Skeletal muscle satellite cell (primary cell): Measurements from ENCODE around the gene TVP23C.

Experiments
- H3K27me3 ChIP-seq: 2 replicates; pipeline ENCODE4 v1.7.0; 2013; ENCODE audit warnings: low read length; ENCODE audit not compliant: control insufficient read depth, insufficient read depth
- H3K36me3 ChIP-seq: 2 replicates; pipeline ENCODE4 v1.7.0; 2013; ENCODE audit warnings: mild to moderate bottlenecking, control low read depth, low read length; ENCODE audit not compliant: insufficient read depth
- H3K4me1 ChIP-seq: 2 replicates; pipeline ENCODE4 v1.7.0; 2013; ENCODE audit warnings: low read length; ENCODE audit not compliant: control insufficient read depth, insufficient read depth
- H3K4me2 ChIP-seq: 2 replicates; pipeline ENCODE4 v1.7.0; 2013; ENCODE audit warnings: mild to moderate bottlenecking, low read length
- H3K4me3 ChIP-seq: 2 replicates; pipeline ENCODE4 v1.7.0; 2013; ENCODE audit warnings: low read length
- H3K9ac ChIP-seq: 2 replicates; pipeline ENCODE4 v1.7.0; 2013; ENCODE audit warnings: mild to moderate bottlenecking, low read depth, low read length, moderate library complexity
- H3K9me3 ChIP-seq: replicated peaks from 2 replicates; pipeline ENCODE4 v1.7.0; 2013; ENCODE audit warnings: mild to moderate bottlenecking, control low read depth, low read length

The TVP23C gene

DNA sequence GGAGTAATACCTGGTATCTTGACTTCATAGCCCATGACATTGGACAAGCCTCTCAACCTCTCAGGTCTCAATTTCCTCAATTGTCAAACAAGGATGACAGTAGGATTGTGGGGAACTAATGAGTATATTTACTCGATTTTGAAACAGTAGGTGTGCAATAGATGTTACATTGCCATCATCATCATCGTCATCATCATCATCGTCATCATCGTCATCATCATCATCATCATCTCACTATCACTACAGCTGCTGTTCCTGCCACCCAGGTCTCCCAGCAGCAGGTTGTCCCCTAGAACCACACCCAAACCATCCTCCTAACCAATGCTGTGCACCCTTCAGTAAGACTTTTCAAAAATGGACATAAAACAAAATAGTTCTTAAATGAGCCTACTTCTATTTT is 71.1 kb downstream of the TVP23C start:
- no peaks in the 10 kb centered on the region for H3K36me3 ChIP-seq
- no peaks in the 10 kb centered on the region for H3K27me3 ChIP-seq
- no peaks in the 10 kb centered on the region for H3K9me3 ChIP-seq
- no peak overlapping the region for H3K4me3 ChIP-seq
- H3K4me2 ChIP-seq = no peak overlapping the region
- no peak overlapping the region for H3K9ac ChIP-seq
- peaks cover 13% of the 10 kb centered on the region for H3K4me1 ChIP-seq

DNA sequence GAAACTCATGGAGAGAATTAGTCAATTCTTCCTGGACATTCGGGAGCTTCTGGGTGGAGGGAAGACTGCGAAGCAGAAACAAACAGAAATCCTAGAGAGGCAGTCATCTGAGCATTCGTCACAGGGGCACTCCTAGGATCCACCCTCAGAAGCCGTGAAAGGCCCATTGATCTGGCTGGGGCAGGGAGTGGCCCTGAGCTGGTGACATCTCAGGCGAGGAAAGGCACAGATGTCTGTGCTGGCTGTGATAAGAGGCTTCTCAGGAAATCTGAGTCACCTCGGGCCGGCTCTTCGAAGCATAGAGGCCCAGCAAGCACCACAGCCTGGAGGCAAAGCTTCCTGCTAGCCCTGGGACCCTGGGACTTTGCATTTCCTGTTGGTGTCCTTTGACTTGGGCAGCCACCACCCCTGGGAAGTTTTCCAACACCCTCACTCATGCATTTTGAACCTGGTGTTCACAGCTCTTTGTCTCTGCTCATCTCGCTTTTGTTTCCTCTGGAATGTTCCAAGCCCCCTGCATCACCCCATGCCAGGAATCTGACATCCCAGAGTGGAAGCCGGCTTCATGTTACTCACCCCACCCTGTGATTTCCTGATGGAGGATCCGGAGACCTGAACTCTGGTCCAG is 72.5 kb downstream of the TVP23C start:
- H3K9ac ChIP-seq = peak overlapping the region; percentile 24
- H3K9me3 ChIP-seq = no peaks in the 10 kb centered on the region
- H3K36me3 ChIP-seq = no peaks in the 10 kb centered on the region
- H3K4me3 ChIP-seq = no peak overlapping the region
- H3K4me1 ChIP-seq = peaks cover 13% of the 10 kb centered on the region
- no peaks in the 10 kb centered on the region for H3K27me3 ChIP-seq
- H3K4me2 ChIP-seq = peak overlapping the region; percentile 25

DNA sequence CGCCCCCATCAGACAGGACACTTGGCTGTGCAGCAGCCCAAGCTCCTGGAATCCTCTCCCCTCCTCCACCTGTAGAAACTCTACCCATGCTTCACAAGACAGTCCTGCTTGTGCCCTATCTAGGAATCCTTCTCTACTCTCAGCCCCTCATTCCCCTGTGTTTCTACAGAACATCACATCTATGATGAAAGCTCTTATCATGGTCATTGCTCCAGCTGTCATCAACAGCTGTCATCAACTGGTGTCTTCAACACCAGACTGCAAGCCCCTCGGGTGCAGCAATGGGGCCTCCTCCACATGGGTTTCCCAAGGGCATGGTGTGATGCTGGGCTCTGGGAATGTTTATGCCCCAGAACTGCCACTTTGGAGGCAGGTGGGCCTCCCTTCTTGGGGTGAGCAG is 74.7 kb downstream of the TVP23C start:
- H3K9ac ChIP-seq = no peak overlapping the region
- H3K9me3 ChIP-seq = no peaks in the 10 kb centered on the region
- peaks cover 13% of the 10 kb centered on the region for H3K4me1 ChIP-seq
- H3K4me3 ChIP-seq = no peak overlapping the region
- H3K4me2 ChIP-seq = no peak overlapping the region
- no peaks in the 10 kb centered on the region for H3K36me3 ChIP-seq
- H3K27me3 ChIP-seq = no peaks in the 10 kb centered on the region

DNA sequence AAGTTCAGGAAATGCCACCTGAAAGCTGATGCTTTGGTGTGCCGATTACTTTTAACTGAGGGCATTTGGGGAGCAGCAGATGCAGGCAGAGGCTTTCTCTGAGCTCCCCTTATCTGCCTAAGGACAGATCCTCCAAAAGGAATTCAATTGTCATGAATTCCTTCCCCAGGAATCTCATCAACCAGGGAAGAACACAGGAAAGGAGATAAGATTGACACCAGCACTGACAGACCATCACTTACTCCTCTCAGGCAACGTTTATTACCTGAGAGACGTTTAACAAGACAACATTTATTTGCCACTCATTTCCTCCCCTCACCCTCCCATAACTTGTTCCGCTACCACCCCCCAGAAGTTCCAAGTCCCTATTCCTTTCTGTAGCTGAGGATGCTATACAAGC is 78.2 kb downstream of the TVP23C start:
- Histone ChIP-seq H3K4me2 (no peak overlapping the region), H3K27me3 (no peaks in the 10 kb centered on the region), H3K9ac (no peak overlapping the region), H3K4me1 (peaks cover under 1% of the 10 kb centered on the region), H3K4me3 (no peak overlapping the region), H3K36me3 (no peaks in the 10 kb centered on the region), H3K9me3 (no peaks in the 10 kb centered on the region)

DNA sequence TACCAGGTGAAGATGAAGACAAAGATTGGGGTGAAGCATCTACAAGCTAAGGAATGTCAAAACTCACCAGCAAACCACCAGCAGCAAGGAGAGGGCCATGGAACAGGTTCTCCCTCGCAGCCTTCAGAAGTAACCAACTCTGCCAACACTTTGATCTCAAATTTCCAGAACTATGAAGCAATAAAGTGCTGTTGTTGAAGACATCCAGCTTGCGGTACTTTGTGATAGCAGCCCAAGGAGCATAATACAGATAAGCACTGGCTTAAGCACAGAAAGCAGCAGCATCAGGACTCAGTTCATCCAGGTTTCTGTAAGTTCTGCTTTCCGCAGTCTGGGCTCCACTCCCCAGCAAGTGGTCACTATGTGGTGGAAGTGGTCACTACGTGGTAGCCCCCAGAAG is 79.9 kb downstream of the TVP23C start:
- peaks cover 5% of the 10 kb centered on the region for H3K4me1 ChIP-seq
- H3K36me3 ChIP-seq = no peaks in the 10 kb centered on the region
- no peak overlapping the region for H3K9ac ChIP-seq
- H3K4me3 ChIP-seq = no peak overlapping the region
- H3K9me3 ChIP-seq = no peaks in the 10 kb centered on the region
- H3K27me3 ChIP-seq = no peaks in the 10 kb centered on the region
- H3K4me2 ChIP-seq = no peak overlapping the region

DNA sequence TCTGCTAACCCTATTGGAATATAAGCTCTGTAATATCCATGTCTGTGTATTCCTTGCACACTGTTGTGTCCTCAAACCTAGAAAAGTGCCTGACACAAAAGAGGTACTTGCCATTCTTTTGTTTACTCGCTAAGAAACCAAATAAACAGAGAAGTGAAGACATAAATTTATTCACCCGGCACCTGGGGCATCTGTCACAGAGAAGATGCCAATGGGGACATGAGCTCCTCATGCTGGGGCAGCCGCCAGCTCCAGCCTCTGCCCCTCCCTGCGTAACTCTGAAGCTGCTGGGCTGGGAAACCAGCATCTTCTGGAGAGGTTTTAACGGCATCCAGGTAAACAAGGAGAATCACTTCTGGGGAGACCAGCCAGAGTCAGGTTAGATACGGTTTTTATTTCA is 80.8 kb downstream of the TVP23C start:
- Histone ChIP-seq H3K9ac (no peak overlapping the region), H3K4me2 (no peak overlapping the region), H3K27me3 (no peaks in the 10 kb centered on the region), H3K9me3 (no peaks in the 10 kb centered on the region), H3K4me1 (peaks cover 5% of the 10 kb centered on the region), H3K4me3 (no peak overlapping the region), H3K36me3 (no peaks in the 10 kb centered on the region)

DNA sequence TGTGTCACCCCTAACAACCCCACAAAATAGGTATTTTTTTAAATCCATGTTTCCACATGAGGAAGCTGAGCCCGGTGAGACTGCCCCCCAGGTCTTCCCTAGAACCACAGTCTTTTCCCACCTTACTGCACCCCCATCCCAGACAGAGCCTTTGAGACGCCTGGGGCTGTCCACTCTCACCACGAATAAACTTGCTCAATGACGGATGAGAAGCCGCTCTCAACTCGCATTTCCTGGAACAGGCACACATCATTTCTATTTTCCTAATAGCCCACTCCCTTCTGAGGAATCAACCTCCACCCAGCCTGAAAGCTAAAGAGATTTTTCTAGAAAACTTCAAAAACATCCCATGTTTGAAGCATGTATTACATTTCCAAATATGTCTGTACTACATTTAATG is 81.8 kb downstream of the TVP23C start:
- Histone ChIP-seq H3K9me3 (no peaks in the 10 kb centered on the region), H3K4me1 (peaks cover 5% of the 10 kb centered on the region), H3K4me2 (no peak overlapping the region), H3K4me3 (no peak overlapping the region), H3K36me3 (no peaks in the 10 kb centered on the region), H3K27me3 (no peaks in the 10 kb centered on the region), H3K9ac (no peak overlapping the region)

DNA sequence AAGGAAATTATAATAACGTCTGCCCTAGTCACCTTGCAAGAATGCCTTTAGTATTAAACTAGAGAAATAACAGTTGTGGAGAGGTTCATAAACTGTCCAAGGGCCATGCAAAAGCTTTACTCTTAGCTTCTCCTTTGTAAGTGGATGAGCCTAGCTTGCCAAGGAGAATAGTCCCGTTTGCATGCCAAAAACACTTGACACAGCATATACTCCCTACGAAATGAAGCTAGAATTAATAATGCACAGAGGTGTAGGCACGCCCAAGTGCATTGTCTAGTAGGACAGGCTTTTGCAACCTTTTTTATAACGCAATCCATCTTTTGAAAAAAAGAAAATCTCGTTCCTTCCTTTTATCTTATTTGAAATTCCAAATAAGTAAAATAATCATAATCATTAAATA is 83.1 kb downstream of the TVP23C start:
- Histone ChIP-seq H3K4me1 (peaks cover 5% of the 10 kb centered on the region), H3K9ac (no peak overlapping the region), H3K9me3 (no peaks in the 10 kb centered on the region), H3K4me3 (no peak overlapping the region), H3K27me3 (no peaks in the 10 kb centered on the region), H3K36me3 (no peaks in the 10 kb centered on the region), H3K4me2 (no peak overlapping the region)

DNA sequence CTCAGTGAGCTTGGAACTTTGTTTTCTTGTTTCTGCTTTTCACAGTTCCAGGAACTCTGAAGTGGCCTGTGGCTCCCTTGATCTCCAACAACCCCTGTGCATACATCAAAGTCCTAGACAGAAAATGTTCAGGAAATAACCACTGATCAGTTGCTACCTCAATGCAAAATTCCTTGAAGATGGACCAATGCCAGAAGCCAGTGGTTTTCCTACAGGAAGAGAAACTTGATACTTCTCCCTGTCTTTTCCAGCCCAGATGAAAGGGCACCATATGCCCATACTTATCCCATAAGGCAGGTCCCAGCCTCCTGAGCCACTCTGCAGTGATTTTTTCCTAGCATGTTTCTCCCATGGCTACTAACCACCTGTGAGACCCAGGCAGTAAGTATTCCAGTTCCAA is 83.6 kb downstream of the TVP23C start:
- Histone ChIP-seq H3K36me3 (no peaks in the 10 kb centered on the region), H3K27me3 (no peaks in the 10 kb centered on the region), H3K9ac (no peak overlapping the region), H3K9me3 (no peaks in the 10 kb centered on the region), H3K4me1 (peaks cover 5% of the 10 kb centered on the region), H3K4me2 (no peak overlapping the region), H3K4me3 (no peak overlapping the region)

DNA sequence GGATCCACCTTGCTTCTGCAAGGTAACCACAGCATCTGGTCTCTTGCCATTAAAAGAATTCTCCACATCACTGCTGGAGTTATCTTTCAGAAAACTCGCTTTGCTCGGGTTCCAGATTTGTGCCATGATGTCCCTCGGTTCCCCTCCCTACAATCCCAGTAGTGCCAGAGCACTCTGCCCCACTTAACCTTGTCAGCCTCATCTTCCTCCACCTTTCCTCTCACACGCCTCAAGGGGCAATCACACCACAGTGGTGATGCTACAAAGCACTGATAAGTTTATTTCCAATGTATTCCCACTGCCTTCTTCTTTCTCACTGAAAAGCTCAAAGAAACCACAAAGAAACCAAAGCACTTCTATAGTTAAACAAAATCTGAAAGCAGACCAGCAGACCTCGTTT is 84.4 kb downstream of the TVP23C start:
- no peak overlapping the region for H3K4me2 ChIP-seq
- H3K27me3 ChIP-seq = no peaks in the 10 kb centered on the region
- H3K4me1 ChIP-seq = peaks cover 5% of the 10 kb centered on the region
- no peaks in the 10 kb centered on the region for H3K9me3 ChIP-seq
- H3K4me3 ChIP-seq = no peak overlapping the region
- no peaks in the 10 kb centered on the region for H3K36me3 ChIP-seq
- no peak overlapping the region for H3K9ac ChIP-seq

DNA sequence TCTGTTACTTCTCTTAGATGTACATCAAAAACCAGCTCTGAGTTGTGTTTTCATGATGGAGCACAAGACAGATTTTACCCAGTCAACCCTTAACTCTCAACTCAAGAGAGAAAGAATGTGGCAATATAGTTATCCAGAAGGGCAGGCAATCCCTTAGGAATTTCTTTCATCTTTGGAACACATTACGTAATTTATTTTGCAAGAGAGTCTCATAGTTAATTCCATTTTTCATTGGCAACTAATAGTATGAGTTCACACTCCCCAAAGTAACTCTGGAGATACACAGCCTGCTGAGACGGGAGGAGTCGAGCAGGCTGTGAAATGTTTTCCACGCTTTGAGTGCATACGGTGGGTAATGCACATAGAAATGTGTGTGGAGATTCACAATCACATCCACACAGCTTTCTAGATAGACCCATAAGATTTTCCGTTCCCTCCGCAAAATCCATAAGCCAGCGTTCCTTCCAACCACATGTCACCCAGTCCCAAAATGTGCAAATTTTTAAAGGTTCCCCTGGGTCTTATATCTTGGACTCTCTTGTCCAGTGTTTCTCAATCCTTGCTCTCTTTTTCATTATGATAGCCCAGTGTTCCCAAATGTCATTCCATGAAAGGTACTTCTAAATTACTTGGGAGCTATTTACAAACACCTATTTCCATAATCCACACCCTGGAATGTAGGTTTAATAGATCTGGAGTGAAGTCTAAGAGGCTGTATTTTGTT is 87.5 kb downstream of the TVP23C start:
- Histone ChIP-seq H3K4me1 (peaks cover 5% of the 10 kb centered on the region), H3K9ac (no peak overlapping the region), H3K9me3 (no peaks in the 10 kb centered on the region), H3K27me3 (no peaks in the 10 kb centered on the region), H3K4me2 (no peak overlapping the region), H3K4me3 (no peak overlapping the region), H3K36me3 (no peaks in the 10 kb centered on the region)

DNA sequence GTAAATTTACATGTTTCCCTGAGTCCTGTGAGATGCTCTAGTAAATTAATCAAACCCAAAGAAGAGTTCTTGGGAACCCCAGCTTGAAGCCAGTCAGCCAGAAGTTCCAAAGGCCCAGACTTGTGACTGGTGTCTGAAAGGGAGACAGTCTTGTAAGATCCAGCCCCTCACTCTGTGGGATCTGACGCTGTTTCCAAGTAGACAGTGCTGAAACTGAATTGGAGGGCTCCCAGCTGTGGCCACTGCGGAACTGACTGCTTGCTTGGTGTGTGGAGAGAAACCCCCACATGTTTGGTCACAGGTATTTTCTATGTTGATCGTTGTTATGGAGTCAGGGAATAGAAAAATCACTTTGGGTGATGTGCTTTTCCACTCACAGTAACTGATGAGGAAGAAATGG is 90.4 kb downstream of the TVP23C start:
- no peak overlapping the region for H3K4me3 ChIP-seq
- no peak overlapping the region for H3K9ac ChIP-seq
- H3K9me3 ChIP-seq = no peaks in the 10 kb centered on the region
- no peak overlapping the region for H3K4me2 ChIP-seq
- H3K36me3 ChIP-seq = no peaks in the 10 kb centered on the region
- peaks cover 11% of the 10 kb centered on the region for H3K4me1 ChIP-seq
- peaks cover 4% of the 10 kb centered on the region for H3K27me3 ChIP-seq
